HepG2 (cell line): Measurements from ENCODE around the gene SPDYE2B. TPM values are rescaled to one million over a fixed set of nuclear protein-coding genes. Genes with fewer than 3 reads are reported as not detected.
"Not testable (repeated sequence)": the region's sequence is repeated elsewhere in the genome, so short reads cannot be mapped to it uniquely, and the experiment has no call there.

ENCODE experiments used
- ATAC-seq: fragments of 200-7000 bp; cut with Tn5 transposase; 3 replicates; pipeline ENCODE4 v1.9.1; 2020; ENCODE audit warnings: mild to moderate bottlenecking, moderate library complexity
- BruUV-seq: library from RNA; stranded (reverse); fragments of 400-500 nt; replicated peaks from 2 replicates; lab custom pipeline; 2021; lab: Mats Ljungman, UMichigan
- CTCF ChIA-PET: fragments of 300-600 bp; formaldehyde crosslinking; extraction: SDS; loops from one replicate; lab custom pipeline; 2021; ENCODE audit warnings: low total read pairs, inconsistent platforms, low intra/inter-chr PET ratio; lab: Yijun Ruan, JAX
- POLR2A ChIA-PET: fragments of 350-600 bp; sonication (Branson Sonifier 250); formaldehyde crosslinking; loops from one replicate; lab custom pipeline; 2020; ENCODE audit warnings: antibody characterized with exemption, inconsistent platforms; lab: Yijun Ruan, JAX
- DNase-seq: peaks from one replicate; pipeline ENCODE4 v3.0.0-alpha.2; 2015; ENCODE audit warnings: low spot score
- FAIRE-seq: peaks from 3 replicates; lab custom pipeline; 2011; peaks lifted over from hg19 to GRCh38; lab: Jason Lieb, UNC
- H2AFZ ChIP-seq: one replicate; pipeline ENCODE4 v1.6.1; 2011; ENCODE audit warnings: low read length, inconsistent platforms
- H3K27ac ChIP-seq: fragments of 300-600 bp; 3 replicates; pipeline ENCODE4 v1.8.0; 2011; ENCODE audit warnings: mixed run types, mild to moderate bottlenecking, mixed read lengths, low read length, inconsistent platforms; ENCODE audit not compliant: insufficient read depth; ENCODE audit errors: extremely low read length
- H3K27me3 ChIP-seq, 2 experiments: fragments of 200-600 bp in 1 of 2; 2 replicates in 1 of 2; 3 replicates in 1 of 2; pipeline versions ENCODE4 v1.6.0 to v1.8.0; 2011; ENCODE audit warnings: low read length in 2 of 2, mild to moderate bottlenecking in 2 of 2, moderate library complexity in 2 of 2, inconsistent platforms in 1 of 2; ENCODE audit not compliant: insufficient read depth in 2 of 2, control insufficient read depth in 1 of 2
- H3K36me3 ChIP-seq, 2 experiments: fragments of 200-600 bp in 1 of 2; replicated peaks in 1 of 2; 2 replicates in 1 of 2; 3 replicates in 1 of 2; pipeline versions ENCODE4 v1.5.1 to v1.8.0; 2011; ENCODE audit warnings: low read length in 2 of 2, inconsistent platforms in 1 of 2; ENCODE audit not compliant: insufficient read depth in 2 of 2, control insufficient read depth in 1 of 2
- H3K4me1 ChIP-seq: 2 replicates; pipeline ENCODE4 v1.5.1; 2012; ENCODE audit warnings: low read length, inconsistent platforms; ENCODE audit not compliant: insufficient read depth
- H3K4me2 ChIP-seq: 2 replicates; pipeline ENCODE4 v1.6.0; 2011; ENCODE audit warnings: low read depth, low read length, inconsistent platforms
- H3K4me3 ChIP-seq, 3 experiments: fragments of 200-600 bp in 1 of 3; sonication (generic), shearing (Covaris generic) in 1 of 3; replicated peaks in 1 of 3; 2 replicates each; pipeline ENCODE4 v1.5.1; 2011 to 2016; ENCODE audit warnings: low read length in 3 of 3, inconsistent platforms in 2 of 3, low read depth in 2 of 3, mild to moderate bottlenecking in 2 of 3, control low read depth in 1 of 3, mixed read lengths in 1 of 3; ENCODE audit not compliant: insufficient read depth in 1 of 3
- H3K79me2 ChIP-seq: one replicate; pipeline ENCODE4 v1.6.1; 2011; ENCODE audit warnings: low read length, inconsistent platforms; ENCODE audit not compliant: insufficient read depth
- H3K9ac ChIP-seq: 2 replicates; pipeline ENCODE4 v1.6.0; 2011; ENCODE audit warnings: mild to moderate bottlenecking, low read depth, low read length, inconsistent platforms; ENCODE audit not compliant: insufficient read depth
- H3K9me3 ChIP-seq: 2 replicates; pipeline ENCODE4 v1.5.1; 2012; ENCODE audit warnings: mild to moderate bottlenecking, low read length
- H4K20me1 ChIP-seq: 2 replicates; pipeline ENCODE4 v1.6.0; 2011; ENCODE audit warnings: inconsistent platforms, mild to moderate bottlenecking, low read length, moderate library complexity; ENCODE audit not compliant: insufficient read depth
- WGBS: methylation state at CpG from one replicate; pipeline ENCODE4 v1.1.6; 2017; ENCODE audit warnings: low lambda C conversion rate; 5-methylcytosine and 5-hydroxymethylcytosine counted together
- in situ Hi-C: cut with HindIII; loops from 2 replicates; pipeline ENCODE4 v1.10.0; 2017; ENCODE audit warnings: low pct_unique_long_range_greater_than_20kb; ENCODE audit not compliant: extremely low pct_ligation_motif_present
- intact Hi-C: fragments of 100-400 bp; cut with micrococcal nuclease; formaldehyde crosslinking; loops from one replicate; pipeline ENCODE4 v1.10.0; 2022; ENCODE audit not compliant: unreplicated experiment
- polyA plus RNA-seq, 8 experiments: library from polyadenylated mRNA; depleted of rRNA in 3 of 8; stranded (reverse) in 7 of 8; unstranded in 1 of 8; fragments of >200 nt; fragmentation: Illumina TruSeq in 4 of 8; extraction: Trizol in 4 of 8; gene quantifications; 2 replicates each; pipeline versions ENCODE4 v1.2.1 to v1.2.3, GENCODE V29; 2011 to 2016; ENCODE audit warnings: low read depth in 4 of 8, missing spikeins in 1 of 8, mixed read lengths in 1 of 8; ENCODE audit not compliant: insufficient read depth in 1 of 8
- total RNA-seq, 5 experiments: library from RNA; depleted of rRNA; stranded (reverse); fragments of >200 nt; fragmentation: Illumina TruSeq; extraction: Trizol; gene quantifications; 2 replicates each; pipeline ENCODE4 v1.2.3, GENCODE V29; 2016; ENCODE audit warnings: low read depth in 1 of 5

The SPDYE2B gene
- total and polyA plus RNA-seq, 2 of the 13 experiments (the other 11 are each of a cell fraction or from before 2014, with no cell fraction given): not detected

GRCh38 chr7:102614346-102614697 lies 35.8 kb upstream of the SPDYE2B start:
- FAIRE-seq, POLR2A ChIA-PET: not testable (repeated sequence)

GRCh38 chr7:102614873-102615272 lies 35.2 kb upstream of the SPDYE2B start:
- WGBS: no CpG with 5 or more reads among the region's 3 CpGs

More at GRCh38 chr7:102614346-102614697, 35.8 kb upstream of the SPDYE2B start:
- H2AFZ ChIP-seq, H3K9ac ChIP-seq, H3K9me3 ChIP-seq, DNase-seq, H3K27ac ChIP-seq, in situ Hi-C loops, H3K4me2 ChIP-seq, H3K27me3 ChIP-seq, H3K4me3 ChIP-seq, ATAC-seq, BruUV-seq, intact Hi-C loops, H3K79me2 ChIP-seq, CTCF ChIA-PET, H3K4me1 ChIP-seq, H4K20me1 ChIP-seq, H3K36me3 ChIP-seq: not testable (repeated sequence)
- WGBS: no CpG with 5 or more reads among the region's 4 CpGs

GRCh38 chr7:102615930-102616329 lies 34.2 kb upstream of the SPDYE2B start:
- H4K20me1 ChIP-seq, CTCF ChIA-PET, H3K4me3 ChIP-seq, POLR2A ChIA-PET, H3K36me3 ChIP-seq, H3K27me3 ChIP-seq, H3K27ac ChIP-seq, H2AFZ ChIP-seq, H3K9me3 ChIP-seq, in situ Hi-C loops, DNase-seq, BruUV-seq, H3K79me2 ChIP-seq, intact Hi-C loops, H3K4me2 ChIP-seq, H3K9ac ChIP-seq, H3K4me1 ChIP-seq: not testable (repeated sequence)
- no CpG with 5 or more reads among the region's 10 CpGs for whole genome bisulfite sequencing
- FAIRE-seq (peak; percentile 12), ATAC-seq (peak; percentile 8)

More at GRCh38 chr7:102614873-102615272, 35.2 kb upstream of the SPDYE2B start:
- H3K79me2 ChIP-seq, H3K4me1 ChIP-seq, H4K20me1 ChIP-seq, H3K36me3 ChIP-seq, H3K27ac ChIP-seq, POLR2A ChIA-PET, H2AFZ ChIP-seq, H3K27me3 ChIP-seq, intact Hi-C loops, FAIRE-seq, BruUV-seq, DNase-seq, H3K9me3 ChIP-seq, H3K4me3 ChIP-seq, CTCF ChIA-PET, in situ Hi-C loops, H3K9ac ChIP-seq, H3K4me2 ChIP-seq: not testable (repeated sequence)
- peak; percentile 20 for ATAC-seq
